K562 (cell line): Measurements from ENCODE around the gene MAN1B1. TPM values are rescaled to one million over a fixed set of nuclear protein-coding genes. Genes with fewer than 3 reads are reported as not detected.

Experiments
- CAMTA2 ChIP-seq: fragments of 250-450 bp; sonication (Bioruptor Pico); conservative IDR thresholded peaks from 2 replicates; pipeline ENCODE4 v1.5.1; 2022
- CREB1 ChIP-seq, 2 experiments: sonication (generic) in 1 of 2; formaldehyde crosslinking in 1 of 2; IDR thresholded peaks; 2 replicates each; pipeline versions ENCODE4 v1.6.1 to v1.8.0; 2012 to 2022; ENCODE audit warnings: inconsistent platforms in 1 of 2, mild to moderate bottlenecking in 1 of 2, missing genetic modification reagents in 1 of 2, moderate library complexity in 1 of 2
- NBN ChIP-seq: fragments of 450-650 bp; IDR thresholded peaks from 2 replicates; pipeline ENCODE4 v1.6.1; 2016; ENCODE audit warnings: low read depth, mild to moderate bottlenecking
- POLR2A ChIP-seq: fragments of 450-650 bp; conservative IDR thresholded peaks from 2 replicates; pipeline ENCODE4 v1.6.1; 2016
- RFX5 ChIP-seq: IDR thresholded peaks from 2 replicates; pipeline ENCODE4 v1.6.1; 2011; ENCODE audit warnings: low read depth, mild to moderate bottlenecking, improper control_type of control experiment, low read length
- TAF7 ChIP-seq: fragments of 450-650 bp; IDR thresholded peaks from 2 replicates; pipeline ENCODE4 v1.6.1; 2016; ENCODE audit warnings: missing genetic modification characterization, missing compliant biosample characterization
- TSC22D4 ChIP-seq: fragments of 450-650 bp; IDR thresholded peaks from 2 replicates; pipeline ENCODE4 v1.6.1; 2016; ENCODE audit warnings: missing genetic modification characterization, missing biosample characterization, control low read depth
- YY1 ChIP-seq, 3 experiments: IDR thresholded peaks; 2 replicates each; pipeline ENCODE4 v1.6.1; 2011; ENCODE audit warnings: low read length in 2 of 3, mild to moderate bottlenecking in 2 of 3, moderate library complexity in 2 of 3, borderline replicate concordance in 1 of 3, control low read depth in 1 of 3, low read depth in 1 of 3; ENCODE audit not compliant: insufficient read depth in 3 of 3, insufficient replicate concordance in 2 of 3, control insufficient read depth in 1 of 3, insufficient read length in 1 of 3; ENCODE audit errors: extremely low read depth in 1 of 3
- ZBTB17 ChIP-seq: fragments of 450-650 bp; formaldehyde crosslinking; IDR thresholded peaks from 2 replicates; pipeline ENCODE4 v1.4.0; 2020; ENCODE audit warnings: mild to moderate bottlenecking
- ZKSCAN8 ChIP-seq: fragments of 200-800 bp; sonication (Bioruptor generic); IDR thresholded peaks from 2 replicates; pipeline ENCODE4 v1.6.1; 2016; ENCODE audit warnings: missing genetic modification characterization, missing compliant biosample characterization
- ZNF146 ChIP-seq: IDR thresholded peaks from one replicate; pipeline ENCODE4 v1.6.1; 2018; ENCODE audit warnings: missing compliant biosample characterization; ENCODE audit not compliant: unreplicated experiment
- ZNF57 ChIP-seq: fragments of 450-650 bp; formaldehyde crosslinking; IDR thresholded peaks from 2 replicates; pipeline ENCODE4 v1.4.0; 2020; ENCODE audit warnings: mild to moderate bottlenecking, moderate library complexity
- ZNF696 ChIP-seq: fragments of 250-450 bp; sonication (Bioruptor Pico); conservative IDR thresholded peaks from 2 replicates; pipeline ENCODE4 v1.4.0; 2020; ENCODE audit warnings: mild to moderate bottlenecking, moderate library complexity
- polyA plus RNA-seq, 8 experiments: library from polyadenylated mRNA; depleted of rRNA in 4 of 8; stranded (reverse) in 5 of 8; unstranded in 3 of 8; fragments of >200 nt; fragmentation: Nextera tagmentation in 2 of 8; fragmentation: Illumina TruSeq in 1 of 8; extraction: Ambion mirVana in 2 of 8; extraction: Trizol in 1 of 8; gene quantifications; 2 replicates each; pipeline versions ENCODE4 v1.2.1 to v1.2.3, GENCODE V29; 2011 to 2014; ENCODE audit warnings: inconsistent platforms in 1 of 8, missing spikeins in 1 of 8
- total RNA-seq, 7 experiments: library from RNA; depleted of rRNA in 6 of 7; stranded (reverse); fragments of >200 nt in 6 of 7; fragmentation: Illumina TruSeq in 2 of 7; extraction: Trizol in 2 of 7; gene quantifications; 2 replicates each; pipeline versions ENCODE4 v1.2.1 to v1.2.3, GENCODE V29; 2011 to 2021; ENCODE audit warnings: low replicate concordance in 1 of 7
- TF ChIP-seq, protein P1 (sequence below), 2 experiments: fragments of 450-650 bp; IDR thresholded peaks; 2 replicates each; pipeline ENCODE4 v1.6.1; 2018; ENCODE audit warnings: mild to moderate bottlenecking in 2 of 2, low read depth in 1 of 2; ENCODE audit not compliant: partially characterized antibody in 2 of 2
- TF ChIP-seq, protein P2 (sequence below): conservative IDR thresholded peaks from 2 replicates; pipeline ENCODE4 v1.6.1; 2011; ENCODE audit warnings: low read depth, mild to moderate bottlenecking, low read length; ENCODE audit not compliant: control insufficient read depth
- TF ChIP-seq, protein P3 (sequence below): fragments of 450-650 bp; formaldehyde crosslinking; IDR thresholded peaks from 2 replicates; pipeline ENCODE4 v1.4.0; 2020; ENCODE audit warnings: mild to moderate bottlenecking
- TF ChIP-seq, protein P4 (sequence below): fragments of 250-450 bp; sonication (Bioruptor Pico); IDR thresholded peaks from 2 replicates; pipeline ENCODE4 v1.4.0; 2020; ENCODE audit warnings: mild to moderate bottlenecking

Gene MAN1B1
- total and polyA plus RNA-seq, 9 of the 15 experiments (the other 6 are each of a cell fraction or from before 2014, with no cell fraction given): 0.55 to 36.6 (median 27.3) TPM

DNA sequence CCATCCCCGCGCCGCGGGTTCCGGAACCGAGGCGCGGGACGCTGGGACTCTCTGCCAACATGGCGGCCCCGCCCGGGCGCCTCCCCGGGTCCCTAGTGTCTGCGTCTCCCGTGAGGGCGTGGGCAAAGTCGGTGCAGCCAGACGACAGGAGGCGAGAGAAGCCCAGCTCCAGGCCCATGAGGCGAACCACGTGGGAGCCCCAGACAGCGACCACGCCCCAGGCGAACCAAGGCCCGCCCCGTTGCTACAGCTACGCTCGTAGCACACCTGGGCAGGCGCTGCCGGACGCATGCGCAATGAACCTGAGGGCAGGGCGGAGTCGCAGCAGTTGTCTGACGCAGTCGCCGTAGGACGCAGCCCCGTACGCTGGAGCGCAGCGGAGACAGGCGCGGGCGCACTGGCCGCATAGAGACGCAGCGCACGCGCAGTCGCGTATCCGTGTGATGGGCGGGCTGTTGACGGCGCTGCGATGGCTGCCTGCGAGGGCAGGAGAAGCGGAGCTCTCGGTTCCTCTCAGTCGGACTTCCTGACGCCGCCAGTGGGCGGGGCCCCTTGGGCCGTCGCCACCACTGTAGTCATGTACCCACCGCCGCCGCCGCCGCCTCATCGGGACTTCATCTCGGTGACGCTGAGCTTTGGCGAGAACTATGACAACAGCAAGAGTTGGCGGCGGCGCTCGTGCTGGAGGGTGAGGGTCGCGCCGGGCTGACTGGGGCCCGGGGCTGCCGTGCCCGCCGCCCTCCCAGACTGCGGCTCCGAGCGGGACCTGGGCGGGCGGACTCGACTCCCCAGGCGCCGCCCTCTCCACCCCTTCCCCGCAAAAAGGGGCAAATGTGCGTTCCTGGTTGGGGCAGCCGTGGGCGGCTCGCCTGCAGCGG, at the start of gene MAN1B1 (continued):
- TF ChIP-seq, protein P1, sequence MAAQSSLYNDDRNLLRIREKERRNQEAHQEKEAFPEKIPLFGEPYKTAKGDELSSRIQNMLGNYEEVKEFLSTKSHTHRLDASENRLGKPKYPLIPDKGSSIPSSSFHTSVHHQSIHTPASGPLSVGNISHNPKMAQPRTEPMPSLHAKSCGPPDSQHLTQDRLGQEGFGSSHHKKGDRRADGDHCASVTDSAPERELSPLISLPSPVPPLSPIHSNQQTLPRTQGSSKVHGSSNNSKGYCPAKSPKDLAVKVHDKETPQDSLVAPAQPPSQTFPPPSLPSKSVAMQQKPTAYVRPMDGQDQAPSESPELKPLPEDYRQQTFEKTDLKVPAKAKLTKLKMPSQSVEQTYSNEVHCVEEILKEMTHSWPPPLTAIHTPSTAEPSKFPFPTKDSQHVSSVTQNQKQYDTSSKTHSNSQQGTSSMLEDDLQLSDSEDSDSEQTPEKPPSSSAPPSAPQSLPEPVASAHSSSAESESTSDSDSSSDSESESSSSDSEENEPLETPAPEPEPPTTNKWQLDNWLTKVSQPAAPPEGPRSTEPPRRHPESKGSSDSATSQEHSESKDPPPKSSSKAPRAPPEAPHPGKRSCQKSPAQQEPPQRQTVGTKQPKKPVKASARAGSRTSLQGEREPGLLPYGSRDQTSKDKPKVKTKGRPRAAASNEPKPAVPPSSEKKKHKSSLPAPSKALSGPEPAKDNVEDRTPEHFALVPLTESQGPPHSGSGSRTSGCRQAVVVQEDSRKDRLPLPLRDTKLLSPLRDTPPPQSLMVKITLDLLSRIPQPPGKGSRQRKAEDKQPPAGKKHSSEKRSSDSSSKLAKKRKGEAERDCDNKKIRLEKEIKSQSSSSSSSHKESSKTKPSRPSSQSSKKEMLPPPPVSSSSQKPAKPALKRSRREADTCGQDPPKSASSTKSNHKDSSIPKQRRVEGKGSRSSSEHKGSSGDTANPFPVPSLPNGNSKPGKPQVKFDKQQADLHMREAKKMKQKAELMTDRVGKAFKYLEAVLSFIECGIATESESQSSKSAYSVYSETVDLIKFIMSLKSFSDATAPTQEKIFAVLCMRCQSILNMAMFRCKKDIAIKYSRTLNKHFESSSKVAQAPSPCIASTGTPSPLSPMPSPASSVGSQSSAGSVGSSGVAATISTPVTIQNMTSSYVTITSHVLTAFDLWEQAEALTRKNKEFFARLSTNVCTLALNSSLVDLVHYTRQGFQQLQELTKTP (IDR thresholded peaks at IDR 0.05; ENCODE audit: low read depth in 1 of 2, partially characterized antibody in 2 of 2): no peak
- TF ChIP-seq ZNF146 (CRISPR knock-in tag) (no peak), ZBTB17 (CRISPR knock-in tag) (no peak), TSC22D4 (no peak), ZNF57 (CRISPR knock-in tag) (no peak), TAF7 (tag) (no peak), ZKSCAN8 (CRISPR knock-in tag) (no peak), RFX5 (no peak), CREB1 (IDR thresholded peaks at IDR 0.05) (peak; percentile 87), CREB1 (CRISPR knock-in tag; IDR thresholded peaks at IDR 0.05) (peak; percentile 92), CAMTA2 (no peak), POLR2A (peak; percentile 82), NBN (no peak), YY1 (IDR thresholded peaks at IDR 0.05; ENCODE audit: borderline replicate concordance in 1 of 3, control insufficient read depth in 1 of 3, extremely low read depth in 1 of 3, insufficient read depth in 3 of 3, insufficient read length in 1 of 3, insufficient replicate concordance in 2 of 3, low read depth in 1 of 3, low read length in 2 of 3) (peak; percentile 71 to 94 (median 89)), ZNF696 (CRISPR knock-in tag) (no peak)
- TF ChIP-seq, protein P2, sequence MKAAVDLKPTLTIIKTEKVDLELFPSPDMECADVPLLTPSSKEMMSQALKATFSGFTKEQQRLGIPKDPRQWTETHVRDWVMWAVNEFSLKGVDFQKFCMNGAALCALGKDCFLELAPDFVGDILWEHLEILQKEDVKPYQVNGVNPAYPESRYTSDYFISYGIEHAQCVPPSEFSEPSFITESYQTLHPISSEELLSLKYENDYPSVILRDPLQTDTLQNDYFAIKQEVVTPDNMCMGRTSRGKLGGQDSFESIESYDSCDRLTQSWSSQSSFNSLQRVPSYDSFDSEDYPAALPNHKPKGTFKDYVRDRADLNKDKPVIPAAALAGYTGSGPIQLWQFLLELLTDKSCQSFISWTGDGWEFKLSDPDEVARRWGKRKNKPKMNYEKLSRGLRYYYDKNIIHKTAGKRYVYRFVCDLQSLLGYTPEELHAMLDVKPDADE: peak; percentile 75
- TF ChIP-seq, protein P3, sequence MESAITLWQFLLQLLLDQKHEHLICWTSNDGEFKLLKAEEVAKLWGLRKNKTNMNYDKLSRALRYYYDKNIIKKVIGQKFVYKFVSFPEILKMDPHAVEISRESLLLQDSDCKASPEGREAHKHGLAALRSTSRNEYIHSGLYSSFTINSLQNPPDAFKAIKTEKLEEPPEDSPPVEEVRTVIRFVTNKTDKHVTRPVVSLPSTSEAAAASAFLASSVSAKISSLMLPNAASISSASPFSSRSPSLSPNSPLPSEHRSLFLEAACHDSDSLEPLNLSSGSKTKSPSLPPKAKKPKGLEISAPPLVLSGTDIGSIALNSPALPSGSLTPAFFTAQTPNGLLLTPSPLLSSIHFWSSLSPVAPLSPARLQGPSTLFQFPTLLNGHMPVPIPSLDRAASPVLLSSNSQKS (CRISPR knock-in tag): no peak
- TF ChIP-seq, protein P4, sequence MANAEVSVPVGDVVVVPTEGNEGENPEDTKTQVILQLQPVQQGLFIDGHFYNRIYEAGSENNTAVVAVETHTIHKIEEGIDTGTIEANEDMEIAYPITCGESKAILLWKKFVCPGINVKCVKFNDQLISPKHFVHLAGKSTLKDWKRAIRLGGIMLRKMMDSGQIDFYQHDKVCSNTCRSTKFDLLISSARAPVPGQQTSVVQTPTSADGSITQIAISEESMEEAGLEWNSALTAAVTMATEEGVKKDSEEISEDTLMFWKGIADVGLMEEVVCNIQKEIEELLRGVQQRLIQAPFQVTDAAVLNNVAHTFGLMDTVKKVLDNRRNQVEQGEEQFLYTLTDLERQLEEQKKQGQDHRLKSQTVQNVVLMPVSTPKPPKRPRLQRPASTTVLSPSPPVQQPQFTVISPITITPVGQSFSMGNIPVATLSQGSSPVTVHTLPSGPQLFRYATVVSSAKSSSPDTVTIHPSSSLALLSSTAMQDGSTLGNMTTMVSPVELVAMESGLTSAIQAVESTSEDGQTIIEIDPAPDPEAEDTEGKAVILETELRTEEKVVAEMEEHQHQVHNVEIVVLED (CRISPR knock-in tag): peak; percentile 97
